ENCODE results near the gene RPS6KA2.

DNA sequence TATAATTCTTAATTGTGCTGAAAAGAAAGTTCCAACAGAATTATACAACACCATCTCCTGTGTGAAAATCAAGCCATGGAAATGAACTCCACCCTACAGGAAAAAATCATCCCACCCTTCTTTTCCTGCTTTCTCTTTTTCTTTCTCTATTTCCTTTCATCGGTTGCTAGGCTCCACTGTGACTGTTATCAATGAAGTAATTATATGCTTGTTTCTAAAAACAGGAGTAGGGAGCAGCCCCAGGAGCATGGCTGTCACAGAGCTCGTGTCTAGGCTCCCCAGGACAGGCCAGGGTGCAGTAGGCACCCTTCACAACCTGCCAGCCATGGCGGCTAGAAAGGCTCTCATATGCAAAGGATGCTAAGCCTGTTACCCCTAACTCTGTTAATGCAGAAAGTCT, 257.3 kb downstream of the RPS6KA2 start:
- TF ChIP-seq POLR2A (IDR thresholded peaks at IDR 0.05; ENCODE audit: low read depth, low read length): no peak
- TF ChIP-seq, protein P1, sequence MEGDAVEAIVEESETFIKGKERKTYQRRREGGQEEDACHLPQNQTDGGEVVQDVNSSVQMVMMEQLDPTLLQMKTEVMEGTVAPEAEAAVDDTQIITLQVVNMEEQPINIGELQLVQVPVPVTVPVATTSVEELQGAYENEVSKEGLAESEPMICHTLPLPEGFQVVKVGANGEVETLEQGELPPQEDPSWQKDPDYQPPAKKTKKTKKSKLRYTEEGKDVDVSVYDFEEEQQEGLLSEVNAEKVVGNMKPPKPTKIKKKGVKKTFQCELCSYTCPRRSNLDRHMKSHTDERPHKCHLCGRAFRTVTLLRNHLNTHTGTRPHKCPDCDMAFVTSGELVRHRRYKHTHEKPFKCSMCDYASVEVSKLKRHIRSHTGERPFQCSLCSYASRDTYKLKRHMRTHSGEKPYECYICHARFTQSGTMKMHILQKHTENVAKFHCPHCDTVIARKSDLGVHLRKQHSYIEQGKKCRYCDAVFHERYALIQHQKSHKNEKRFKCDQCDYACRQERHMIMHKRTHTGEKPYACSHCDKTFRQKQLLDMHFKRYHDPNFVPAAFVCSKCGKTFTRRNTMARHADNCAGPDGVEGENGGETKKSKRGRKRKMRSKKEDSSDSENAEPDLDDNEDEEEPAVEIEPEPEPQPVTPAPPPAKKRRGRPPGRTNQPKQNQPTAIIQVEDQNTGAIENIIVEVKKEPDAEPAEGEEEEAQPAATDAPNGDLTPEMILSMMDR (IDR thresholded peaks at IDR 0.05; ENCODE audit: extremely low read depth in 1 of 2, insufficient read depth in 1 of 2, low read depth in 1 of 2, low read length in 2 of 2): no peak

Measured in endothelial cell of umbilical vein (primary cell).